IPS-NIHi11 (cell line): ENCODE results near the gene ATF6.

Experiments used
- DNase-seq: peaks from one replicate; pipeline ENCODE4 v3.0.0; 2012; ENCODE audit warnings: mixed read lengths, low spot score

Gene ATF6

DNA sequence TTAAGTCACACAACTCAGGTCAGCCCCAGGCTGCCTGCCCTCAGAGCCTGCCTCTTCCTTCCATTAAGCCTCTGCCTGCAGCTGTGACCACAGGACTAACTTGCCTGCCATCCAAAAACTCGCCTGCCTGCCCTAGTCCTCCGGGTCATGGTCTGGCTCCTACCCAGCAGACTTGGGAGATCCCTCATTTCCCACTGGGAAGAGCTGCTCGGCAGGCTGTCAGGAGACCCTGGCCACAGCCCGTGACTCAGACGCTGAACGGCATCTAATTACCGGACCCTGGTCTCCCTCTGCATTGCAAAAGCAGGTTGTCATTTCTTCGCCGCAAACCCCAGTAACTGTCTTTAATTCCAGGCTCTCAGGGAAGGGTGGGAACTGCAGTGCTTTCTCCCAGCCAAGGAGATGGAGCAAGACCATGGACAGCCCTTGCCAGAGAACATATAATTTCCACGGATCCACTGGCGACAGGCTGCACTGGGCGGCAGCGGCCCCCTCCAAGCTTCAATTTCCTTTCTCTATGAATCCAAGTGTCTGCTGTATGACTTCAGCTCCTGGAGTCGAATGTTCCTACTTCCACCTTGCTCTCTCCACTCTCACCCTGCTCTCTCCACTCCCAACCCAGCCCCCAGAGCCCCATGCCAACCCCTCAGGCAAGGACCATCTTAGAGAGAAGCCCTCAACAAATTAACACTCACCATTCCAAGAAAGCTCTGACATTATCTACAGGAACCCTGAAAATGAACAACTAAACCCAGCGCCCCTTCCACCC is 237.1 kb downstream of the ATF6 start:
- no peak for DNase-seq

DNA sequence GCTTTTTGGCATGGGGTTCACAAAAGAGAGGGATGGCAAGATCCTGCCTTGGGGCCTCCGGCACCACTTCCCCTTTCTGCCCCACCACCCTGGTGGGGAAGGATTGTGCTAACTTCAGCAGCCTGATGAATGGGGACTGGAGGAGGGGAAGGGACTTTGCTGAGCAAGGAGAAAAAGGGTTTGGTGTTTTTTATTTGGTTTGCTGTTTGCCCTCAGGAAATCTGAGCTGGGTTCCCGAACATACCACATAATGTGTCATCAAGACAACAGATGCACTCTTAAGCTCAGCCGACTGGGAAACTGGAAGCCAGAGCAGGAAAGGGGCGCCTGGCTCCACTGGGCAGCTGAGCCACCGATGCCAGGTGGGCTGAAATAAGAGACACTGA is 237.7 kb downstream of the ATF6 start:
- DNase-seq, result no peak

DNA sequence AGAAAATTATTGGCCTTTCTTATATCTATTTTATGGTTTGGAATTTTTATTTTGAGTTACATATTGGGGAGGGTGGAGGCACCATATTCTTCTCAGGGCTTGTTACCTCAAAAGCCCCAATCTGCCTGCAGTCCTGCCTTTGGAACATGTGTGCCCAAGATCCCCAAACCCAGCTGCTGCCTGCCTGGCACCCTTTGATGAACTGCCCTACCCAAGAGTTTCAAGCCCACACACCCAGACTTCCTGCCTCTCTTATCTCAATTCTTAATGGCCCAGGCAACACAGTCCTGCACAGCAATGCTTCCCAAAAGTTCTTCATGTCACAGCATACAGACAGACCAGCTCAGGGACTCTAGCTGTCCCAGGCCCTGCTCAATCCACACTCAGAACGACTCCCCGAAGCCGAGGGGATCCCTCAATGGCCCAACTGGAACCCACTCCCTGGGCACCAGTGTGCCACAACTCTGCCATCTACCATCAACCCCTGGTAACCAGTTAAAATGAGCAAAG is 238.4 kb downstream of the ATF6 start:
- DNase-seq, result no peak

DNA sequence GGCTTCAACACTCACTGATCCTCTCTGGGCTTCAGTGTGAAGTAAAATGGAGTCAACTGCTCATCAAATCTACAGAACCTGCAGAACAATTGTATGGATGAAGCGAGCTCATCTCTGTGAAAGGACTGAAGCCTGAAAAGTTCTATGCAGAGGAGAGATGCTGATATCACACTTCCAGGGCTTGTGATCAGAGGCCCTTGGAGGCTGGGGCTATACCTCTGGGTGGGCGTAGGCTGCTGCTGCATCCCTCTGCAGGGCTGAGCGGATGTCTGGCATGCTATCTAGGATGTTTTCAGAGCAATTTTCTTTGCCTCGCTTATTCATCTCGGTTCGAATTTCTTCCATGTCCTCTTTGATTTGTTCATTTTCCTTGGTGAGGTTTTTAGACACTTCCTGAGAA is 240.0 kb downstream of the ATF6 start:
- DNase-seq, result no peak

DNA sequence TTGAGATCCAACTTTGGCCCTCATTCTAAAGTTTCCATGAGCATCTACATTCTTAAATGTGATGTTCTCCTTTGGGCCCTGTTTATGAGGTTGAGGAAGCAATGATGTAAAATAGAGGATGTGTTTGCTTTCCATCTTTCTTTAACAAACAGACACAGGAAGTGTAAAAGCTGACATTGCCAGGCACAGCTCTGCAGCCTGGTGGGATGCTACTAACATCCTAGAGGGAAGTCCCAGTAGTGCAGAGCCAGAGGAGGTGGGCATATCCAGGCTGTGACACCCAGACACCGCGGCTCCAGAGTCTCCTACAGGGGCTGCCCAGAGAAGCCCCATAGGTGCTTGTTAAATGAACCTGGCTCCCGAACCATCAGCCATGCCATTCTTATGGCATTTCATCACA is 241.3 kb downstream of the ATF6 start:
- no peak for DNase-seq

DNA sequence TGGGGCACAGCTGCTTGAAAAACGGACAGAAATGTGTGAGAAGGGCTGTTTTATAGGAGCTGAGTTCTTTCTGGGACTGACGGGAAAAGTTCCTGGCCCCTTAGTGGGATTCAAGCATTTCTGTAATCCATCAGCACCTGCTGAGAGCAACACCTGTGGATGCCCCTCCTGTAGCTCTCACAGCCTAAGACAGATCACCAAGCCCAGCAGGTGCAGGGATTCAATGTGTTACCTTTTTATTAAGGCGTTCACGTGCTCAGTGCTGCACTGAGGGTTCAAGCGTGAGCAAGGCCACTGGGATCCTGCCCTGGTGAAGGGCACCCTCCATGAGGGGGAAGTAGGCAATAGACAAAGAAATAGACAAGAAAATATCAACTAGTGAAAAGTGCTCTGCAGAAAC is 242.7 kb downstream of the ATF6 start:
- DNase-seq, result no peak

DNA sequence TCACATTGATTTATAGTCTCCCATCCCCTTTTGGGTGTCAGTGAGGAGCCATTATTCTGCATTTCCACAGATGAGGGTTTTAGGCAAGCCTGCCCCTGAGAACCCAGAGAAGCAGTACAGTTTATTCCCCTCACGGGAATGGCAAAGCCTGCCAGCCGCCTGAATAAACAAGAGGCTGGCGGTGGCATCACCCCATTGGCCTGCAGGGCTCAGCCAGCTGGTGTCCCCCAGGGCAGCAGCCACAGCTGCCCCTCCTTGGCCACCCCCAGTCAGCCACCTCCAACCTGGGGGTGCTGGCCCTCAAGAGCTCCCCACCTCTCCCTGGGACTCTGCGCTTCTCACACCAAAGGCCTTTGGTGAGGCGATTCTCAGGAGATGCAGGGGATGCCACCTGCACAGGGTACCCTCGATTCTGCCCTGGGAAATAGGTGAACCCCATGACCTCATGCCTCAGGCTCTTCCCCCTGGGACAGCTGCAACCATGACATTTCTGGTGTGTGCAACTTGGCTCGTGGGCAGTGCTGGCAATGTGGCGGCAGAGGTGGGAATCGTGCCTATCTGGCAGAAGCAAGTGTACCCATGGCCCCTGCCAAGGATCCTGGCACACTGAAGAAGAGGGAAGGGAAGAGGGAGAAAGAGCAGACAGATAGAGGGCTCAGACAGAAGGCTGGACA is 243.5 kb downstream of the ATF6 start:
- no peak for DNase-seq

DNA sequence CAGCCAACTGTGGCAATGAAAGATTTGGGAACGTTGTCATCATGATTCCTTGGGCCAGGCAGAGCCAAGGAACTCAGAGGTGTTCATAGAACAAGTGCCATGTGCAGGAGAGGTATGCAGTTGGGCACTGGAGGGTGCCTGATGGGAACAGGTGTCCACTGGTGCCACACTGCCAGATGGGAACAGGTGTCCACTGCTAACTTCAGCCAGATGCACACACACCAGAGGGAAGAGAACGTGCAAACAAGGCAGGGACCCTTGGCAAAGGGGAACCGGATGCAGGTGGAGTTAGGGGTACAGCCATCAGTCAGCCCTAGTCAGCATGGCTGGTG is 244.0 kb downstream of the ATF6 start:
- DNase-seq, result no peak

DNA sequence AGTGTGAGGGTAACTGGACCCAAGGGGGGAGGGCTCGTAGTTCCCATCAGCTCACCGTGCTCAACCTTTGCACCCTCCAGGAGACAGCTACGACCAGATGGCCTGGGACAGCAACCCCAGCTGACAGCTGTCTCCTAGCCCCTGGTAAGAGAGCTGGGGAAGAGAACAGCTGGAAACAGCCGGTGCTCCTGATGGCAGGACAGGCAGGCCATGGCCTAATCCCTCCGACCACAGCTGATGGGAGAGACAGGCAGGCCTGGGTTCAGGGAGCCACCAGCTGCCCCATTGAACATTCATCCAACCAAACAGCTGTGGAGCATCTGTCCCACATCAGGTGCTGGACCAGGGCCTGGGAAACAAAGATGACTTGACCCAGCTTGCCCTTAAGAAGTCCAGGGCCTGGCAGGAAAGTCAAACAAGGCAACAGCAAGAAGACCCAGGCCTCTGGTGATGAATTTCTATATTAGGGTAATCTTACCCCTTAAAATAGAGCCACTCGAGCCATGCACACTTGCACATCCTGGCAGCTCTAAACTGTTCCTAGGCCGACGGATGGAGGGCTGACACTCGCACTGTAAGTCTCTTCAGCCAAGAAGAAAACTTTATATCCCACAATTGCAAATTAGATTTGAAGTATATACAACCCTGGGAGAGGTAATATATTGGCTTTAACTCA is 245.4 kb downstream of the ATF6 start:
- no peak for DNase-seq

DNA sequence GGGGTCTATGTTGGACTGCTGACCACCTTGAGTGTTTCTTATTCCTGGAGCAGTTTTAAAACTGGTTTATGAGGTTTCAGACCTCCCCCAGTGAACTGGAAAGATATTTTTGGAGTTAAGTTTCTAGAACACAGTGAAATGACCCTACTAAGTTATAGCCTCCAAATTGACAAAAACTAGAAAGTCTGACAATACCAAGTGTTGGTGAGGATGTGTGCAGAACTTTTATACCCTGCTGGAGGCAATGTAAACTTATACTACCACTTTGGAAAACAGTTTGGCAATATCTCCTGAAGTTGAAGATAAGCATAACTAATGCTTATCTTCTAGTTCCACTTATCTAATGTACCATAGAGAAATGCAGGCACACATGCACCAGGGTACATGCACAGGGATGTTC is 247.2 kb downstream of the ATF6 start:
- no peak for DNase-seq
